Measurements from ENCODE around the gene ARHGAP6.
A peak's percentile ranks its signal among the peaks of the same experiment; 100 is the strongest.

DNA sequence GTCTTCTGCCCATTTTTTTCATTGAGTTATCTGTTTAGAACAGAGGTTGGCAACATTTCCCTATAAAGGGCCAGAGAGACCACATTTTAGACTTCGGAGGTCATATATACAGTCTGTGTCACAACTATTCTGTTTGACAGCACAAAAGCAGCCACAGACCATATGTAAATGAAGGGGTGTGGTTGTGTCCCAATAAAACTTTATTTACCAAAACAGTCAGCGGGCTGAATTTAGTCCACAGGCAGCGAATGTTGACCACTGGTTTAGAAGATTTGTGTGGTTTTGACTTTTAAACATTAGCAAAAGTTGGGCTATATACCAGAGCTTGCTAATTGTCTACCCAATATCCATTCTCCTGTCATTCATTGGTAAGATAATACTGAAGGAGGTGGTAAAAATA is 221.7 kb downstream of the ARHGAP6 start:
- TF ChIP-seq ZNF175 (CRISPR knock-in tag; IDR thresholded peaks at IDR 0.05; ENCODE audit: low read depth) = no peak
- TF ChIP-seq, protein P1, sequence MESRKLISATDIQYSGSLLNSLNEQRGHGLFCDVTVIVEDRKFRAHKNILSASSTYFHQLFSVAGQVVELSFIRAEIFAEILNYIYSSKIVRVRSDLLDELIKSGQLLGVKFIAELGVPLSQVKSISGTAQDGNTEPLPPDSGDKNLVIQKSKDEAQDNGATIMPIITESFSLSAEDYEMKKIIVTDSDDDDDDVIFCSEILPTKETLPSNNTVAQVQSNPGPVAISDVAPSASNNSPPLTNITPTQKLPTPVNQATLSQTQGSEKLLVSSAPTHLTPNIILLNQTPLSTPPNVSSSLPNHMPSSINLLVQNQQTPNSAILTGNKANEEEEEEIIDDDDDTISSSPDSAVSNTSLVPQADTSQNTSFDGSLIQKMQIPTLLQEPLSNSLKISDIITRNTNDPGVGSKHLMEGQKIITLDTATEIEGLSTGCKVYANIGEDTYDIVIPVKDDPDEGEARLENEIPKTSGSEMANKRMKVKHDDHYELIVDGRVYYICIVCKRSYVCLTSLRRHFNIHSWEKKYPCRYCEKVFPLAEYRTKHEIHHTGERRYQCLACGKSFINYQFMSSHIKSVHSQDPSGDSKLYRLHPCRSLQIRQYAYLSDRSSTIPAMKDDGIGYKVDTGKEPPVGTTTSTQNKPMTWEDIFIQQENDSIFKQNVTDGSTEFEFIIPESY (CRISPR knock-in tag; IDR thresholded peaks at IDR 0.05) = no peak
- TF ChIP-seq, protein P2, sequence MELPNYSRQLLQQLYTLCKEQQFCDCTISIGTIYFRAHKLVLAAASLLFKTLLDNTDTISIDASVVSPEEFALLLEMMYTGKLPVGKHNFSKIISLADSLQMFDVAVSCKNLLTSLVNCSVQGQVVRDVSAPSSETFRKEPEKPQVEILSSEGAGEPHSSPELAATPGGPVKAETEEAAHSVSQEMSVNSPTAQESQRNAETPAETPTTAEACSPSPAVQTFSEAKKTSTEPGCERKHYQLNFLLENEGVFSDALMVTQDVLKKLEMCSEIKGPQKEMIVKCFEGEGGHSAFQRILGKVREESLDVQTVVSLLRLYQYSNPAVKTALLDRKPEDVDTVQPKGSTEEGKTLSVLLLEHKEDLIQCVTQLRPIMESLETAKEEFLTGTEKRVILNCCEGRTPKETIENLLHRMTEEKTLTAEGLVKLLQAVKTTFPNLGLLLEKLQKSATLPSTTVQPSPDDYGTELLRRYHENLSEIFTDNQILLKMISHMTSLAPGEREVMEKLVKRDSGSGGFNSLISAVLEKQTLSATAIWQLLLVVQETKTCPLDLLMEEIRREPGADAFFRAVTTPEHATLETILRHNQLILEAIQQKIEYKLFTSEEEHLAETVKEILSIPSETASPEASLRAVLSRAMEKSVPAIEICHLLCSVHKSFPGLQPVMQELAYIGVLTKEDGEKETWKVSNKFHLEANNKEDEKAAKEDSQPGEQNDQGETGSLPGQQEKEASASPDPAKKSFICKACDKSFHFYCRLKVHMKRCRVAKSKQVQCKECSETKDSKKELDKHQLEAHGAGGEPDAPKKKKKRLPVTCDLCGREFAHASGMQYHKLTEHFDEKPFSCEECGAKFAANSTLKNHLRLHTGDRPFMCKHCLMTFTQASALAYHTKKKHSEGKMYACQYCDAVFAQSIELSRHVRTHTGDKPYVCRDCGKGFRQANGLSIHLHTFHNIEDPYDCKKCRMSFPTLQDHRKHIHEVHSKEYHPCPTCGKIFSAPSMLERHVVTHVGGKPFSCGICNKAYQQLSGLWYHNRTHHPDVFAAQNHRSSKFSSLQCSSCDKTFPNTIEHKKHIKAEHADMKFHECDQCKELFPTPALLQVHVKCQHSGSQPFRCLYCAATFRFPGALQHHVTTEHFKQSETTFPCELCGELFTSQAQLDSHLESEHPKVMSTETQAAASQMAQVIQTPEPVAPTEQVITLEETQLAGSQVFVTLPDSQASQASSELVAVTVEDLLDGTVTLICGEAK (IDR thresholded peaks at IDR 0.05) = peak; percentile 90
- TF ChIP-seq, protein P2 (CRISPR knock-in tag; IDR thresholded peaks at IDR 0.05) = peak; percentile 85
- TF ChIP-seq, protein P3, sequence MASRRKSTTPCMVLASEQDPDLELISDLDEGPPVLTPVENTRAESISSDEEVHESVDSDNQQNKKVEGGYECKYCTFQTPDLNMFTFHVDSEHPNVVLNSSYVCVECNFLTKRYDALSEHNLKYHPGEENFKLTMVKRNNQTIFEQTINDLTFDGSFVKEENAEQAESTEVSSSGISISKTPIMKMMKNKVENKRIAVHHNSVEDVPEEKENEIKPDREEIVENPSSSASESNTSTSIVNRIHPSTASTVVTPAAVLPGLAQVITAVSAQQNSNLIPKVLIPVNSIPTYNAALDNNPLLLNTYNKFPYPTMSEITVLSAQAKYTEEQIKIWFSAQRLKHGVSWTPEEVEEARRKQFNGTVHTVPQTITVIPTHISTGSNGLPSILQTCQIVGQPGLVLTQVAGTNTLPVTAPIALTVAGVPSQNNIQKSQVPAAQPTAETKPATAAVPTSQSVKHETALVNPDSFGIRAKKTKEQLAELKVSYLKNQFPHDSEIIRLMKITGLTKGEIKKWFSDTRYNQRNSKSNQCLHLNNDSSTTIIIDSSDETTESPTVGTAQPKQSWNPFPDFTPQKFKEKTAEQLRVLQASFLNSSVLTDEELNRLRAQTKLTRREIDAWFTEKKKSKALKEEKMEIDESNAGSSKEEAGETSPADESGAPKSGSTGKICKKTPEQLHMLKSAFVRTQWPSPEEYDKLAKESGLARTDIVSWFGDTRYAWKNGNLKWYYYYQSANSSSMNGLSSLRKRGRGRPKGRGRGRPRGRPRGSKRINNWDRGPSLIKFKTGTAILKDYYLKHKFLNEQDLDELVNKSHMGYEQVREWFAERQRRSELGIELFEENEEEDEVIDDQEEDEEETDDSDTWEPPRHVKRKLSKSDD (conservative IDR thresholded peaks at IDR 0.05; ENCODE audit: low read length) = no peak
- no peak for TF ChIP-seq POLR2A (conservative IDR thresholded peaks at IDR 0.05)
- TF ChIP-seq, protein P4, sequence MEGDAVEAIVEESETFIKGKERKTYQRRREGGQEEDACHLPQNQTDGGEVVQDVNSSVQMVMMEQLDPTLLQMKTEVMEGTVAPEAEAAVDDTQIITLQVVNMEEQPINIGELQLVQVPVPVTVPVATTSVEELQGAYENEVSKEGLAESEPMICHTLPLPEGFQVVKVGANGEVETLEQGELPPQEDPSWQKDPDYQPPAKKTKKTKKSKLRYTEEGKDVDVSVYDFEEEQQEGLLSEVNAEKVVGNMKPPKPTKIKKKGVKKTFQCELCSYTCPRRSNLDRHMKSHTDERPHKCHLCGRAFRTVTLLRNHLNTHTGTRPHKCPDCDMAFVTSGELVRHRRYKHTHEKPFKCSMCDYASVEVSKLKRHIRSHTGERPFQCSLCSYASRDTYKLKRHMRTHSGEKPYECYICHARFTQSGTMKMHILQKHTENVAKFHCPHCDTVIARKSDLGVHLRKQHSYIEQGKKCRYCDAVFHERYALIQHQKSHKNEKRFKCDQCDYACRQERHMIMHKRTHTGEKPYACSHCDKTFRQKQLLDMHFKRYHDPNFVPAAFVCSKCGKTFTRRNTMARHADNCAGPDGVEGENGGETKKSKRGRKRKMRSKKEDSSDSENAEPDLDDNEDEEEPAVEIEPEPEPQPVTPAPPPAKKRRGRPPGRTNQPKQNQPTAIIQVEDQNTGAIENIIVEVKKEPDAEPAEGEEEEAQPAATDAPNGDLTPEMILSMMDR (IDR thresholded peaks at IDR 0.05 in 2 of 3, conservative IDR thresholded peaks at IDR 0.05 in 1 of 3; ENCODE audit: insufficient read depth in 2 of 3, low read depth in 1 of 3, low read length in 3 of 3) = no peak
- TF ChIP-seq ATF7 (IDR thresholded peaks at IDR 0.05) = no peak
